SK-N-SH (cell line): ENCODE measurements around the gene KRT80. TPM values are rescaled to one million over a fixed set of nuclear protein-coding genes. Genes with fewer than 3 reads are reported as not detected.
A peak's percentile ranks its signal among the peaks of the same experiment; 100 is the strongest.

Experiments used
- CTCF ChIA-PET: fragments of 300-600, 350-600 bp; formaldehyde crosslinking; extraction: SDS; loops from one replicate; lab custom pipeline; 2021; lab: Yijun Ruan, JAX
- POLR2A ChIA-PET: fragments of 350-600 bp; sonication (Branson Sonifier 250); formaldehyde crosslinking; extraction: SDS; loops from one replicate; lab custom pipeline; 2020; ENCODE audit warnings: antibody characterized with exemption, inconsistent platforms; lab: Yijun Ruan, JAX
- DNase-seq: peaks from one replicate; pipeline ENCODE4 v3.0.0; 2012
- H2AFZ ChIP-seq: fragments of 200-600 bp; sonication (generic); 2 replicates; pipeline ENCODE4 v1.8.1; 2016; ENCODE audit warnings: antibody characterized with exemption, mild to moderate bottlenecking, low read depth
- H3F3A ChIP-seq: fragments of 200-600 bp; sonication (generic); replicated peaks from 2 replicates; pipeline ENCODE3; 2016; ENCODE audit warnings: antibody characterized with exemption, mild to moderate bottlenecking; ENCODE audit not compliant: insufficient read depth
- H3K27ac ChIP-seq, 2 experiments: fragments of 200-500 bp in 1 of 2; fragments of 200-600 bp in 1 of 2; sonication (Bioruptor generic) in 1 of 2; sonication (generic), shearing (Covaris generic) in 1 of 2; 2 replicates each; pipeline versions ENCODE4 v1.5.1 to v1.6.1; 2014 to 2016; ENCODE audit warnings: low read depth in 2 of 2, inconsistent platforms in 1 of 2, low read length in 1 of 2, mild to moderate bottlenecking in 1 of 2, mixed read lengths in 1 of 2
- H3K27me3 ChIP-seq: fragments of 200-600 bp; sonication (generic), shearing (Covaris generic); 2 replicates; pipeline ENCODE4 v1.6.1; 2016; ENCODE audit warnings: mixed run types; ENCODE audit not compliant: insufficient read depth
- H3K36me3 ChIP-seq, 2 experiments: fragments of 200-500 bp in 1 of 2; fragments of 200-600 bp in 1 of 2; sonication (Bioruptor generic) in 1 of 2; sonication (generic) in 1 of 2; replicated peaks in 1 of 2; 2 replicates each; pipeline versions ENCODE3 to v1.5.1; 2014 to 2016; ENCODE audit warnings: low read length in 1 of 2, mild to moderate bottlenecking in 1 of 2; ENCODE audit not compliant: insufficient read depth in 2 of 2, control insufficient read depth in 1 of 2
- H3K4me1 ChIP-seq, 2 experiments: fragments of 200-500 bp in 1 of 2; fragments of 200-600 bp in 1 of 2; sonication (Bioruptor generic) in 1 of 2; sonication (generic), shearing (Covaris generic) in 1 of 2; 2 replicates each; pipeline versions ENCODE4 v1.5.1 to v1.6.1; 2014 to 2016; ENCODE audit warnings: low read depth in 1 of 2, low read length in 1 of 2, mixed run types in 1 of 2; ENCODE audit not compliant: insufficient read depth in 2 of 2, control insufficient read depth in 1 of 2
- H3K4me2 ChIP-seq: fragments of 200-600 bp; sonication (generic), shearing (Covaris generic); 2 replicates; pipeline ENCODE4 v1.6.1; 2017; ENCODE audit warnings: mixed run types
- H3K4me3 ChIP-seq, 2 experiments: fragments of 200-500 bp in 1 of 2; fragments of 200-600 bp in 1 of 2; sonication (Bioruptor generic) in 1 of 2; sonication (generic), shearing (Covaris generic) in 1 of 2; 2 replicates each; pipeline versions ENCODE4 v1.5.1 to v1.8.1; 2014 to 2016; ENCODE audit warnings: low read depth in 2 of 2, inconsistent platforms in 1 of 2, low read length in 1 of 2, mild to moderate bottlenecking in 1 of 2, mixed read lengths in 1 of 2, moderate library complexity in 1 of 2
- H3K79me2 ChIP-seq: fragments of 200-600 bp; sonication (generic); 2 replicates; pipeline ENCODE4 v1.8.1; 2017; ENCODE audit warnings: mild to moderate bottlenecking; ENCODE audit not compliant: insufficient read depth
- H3K9ac ChIP-seq: fragments of 200-600 bp; sonication (generic); 2 replicates; pipeline ENCODE4 v1.6.1; 2017; ENCODE audit warnings: mixed run types
- H3K9me2 ChIP-seq: fragments of 200-600 bp; sonication (generic); 2 replicates; pipeline ENCODE4 v1.6.1; 2017; ENCODE audit warnings: mixed run types
- H3K9me3 ChIP-seq: fragments of 200-600 bp; sonication (generic); 2 replicates; pipeline ENCODE4 v1.6.1; 2017; ENCODE audit warnings: mixed run types, mild to moderate bottlenecking, moderate library complexity
- H4K20me1 ChIP-seq: fragments of 200-600 bp; sonication (generic); 2 replicates; pipeline ENCODE4 v1.6.1; 2017; ENCODE audit warnings: mild to moderate bottlenecking, mixed run types; ENCODE audit not compliant: insufficient read depth
- CHD2 ChIP-seq: fragments of 150-350 bp; IDR thresholded peaks from 2 replicates; pipeline ENCODE4 v1.6.1; 2018; ENCODE audit warnings: low read length; ENCODE audit not compliant: partially characterized antibody
- CTCF ChIP-seq: fragments of 200-600 bp; sonication (generic); IDR thresholded peaks from 2 replicates; pipeline ENCODE4 v1.6.1; 2017; ENCODE audit warnings: antibody characterized with exemption, mild to moderate bottlenecking, moderate library complexity
- EP300 ChIP-seq, 2 experiments: IDR thresholded peaks; 2 replicates each; pipeline versions ENCODE4 v1.4.0 to v1.6.1; 2012; ENCODE audit warnings: borderline replicate concordance in 1 of 2, low read depth in 1 of 2, low read length in 1 of 2
- EZH2phosphoT487 ChIP-seq: fragments of 200-600 bp; sonication (generic); IDR thresholded peaks from 2 replicates; pipeline ENCODE4 v1.6.1; 2017; ENCODE audit warnings: low read depth, mixed run types, mild to moderate bottlenecking, antibody characterized with exemption, moderate library complexity, borderline replicate concordance
- GABPA ChIP-seq: IDR thresholded peaks from 2 replicates; pipeline ENCODE4 v1.4.0; 2012; ENCODE audit warnings: low read depth, mild to moderate bottlenecking
- RCOR1 ChIP-seq: fragments of 150-350 bp; IDR thresholded peaks from 2 replicates; pipeline ENCODE4 v1.6.1; 2017; ENCODE audit warnings: antibody characterized with exemption, low read length
- SIN3A ChIP-seq: IDR thresholded peaks from 2 replicates; pipeline ENCODE4 v1.6.1; 2012; ENCODE audit warnings: low read depth, mild to moderate bottlenecking, low read length, moderate library complexity, borderline replicate concordance
- SMC3 ChIP-seq: IDR thresholded peaks from 2 replicates; pipeline ENCODE4 v1.6.1; 2012; ENCODE audit warnings: low read depth, low read length, improper control_type of control experiment
- USF1 ChIP-seq: IDR thresholded peaks from 2 replicates; pipeline ENCODE4 v1.4.0; 2012; ENCODE audit warnings: low read depth, borderline replicate concordance
- WGBS: methylation state at CpG from one replicate; pipeline ENCODE4 v1.1.6; 2017; ENCODE audit warnings: low lambda C conversion rate; 5-methylcytosine and 5-hydroxymethylcytosine counted together
- polyA plus RNA-seq, 3 experiments: library from polyadenylated mRNA; depleted of rRNA; stranded (reverse); fragments of >200 nt; gene quantifications; 2 replicates each; pipeline ENCODE4 v1.2.3, GENCODE V29; 2012

Gene KRT80
- polyA plus RNA-seq, 1 of the 3 experiments (the other 2 are of a cell fraction), result 14.9 TPM

- Histone ChIP-seq H3F3A (peaks cover 13% of the 10 kb centered on the region), H3K4me2 (no peak overlapping the region; the same call in 1 of the 2 replicates), H3K9ac (peak overlapping the region; percentile 93; the same call in 1 of the 2 replicates), H3K4me1 (peaks cover 14 to 36% of the 10 kb centered on the region in 2 experiments; a peak in 3 of 4 replicates), H3K9me3 (no peaks in the 10 kb centered on the region), H3K36me3 (no peaks in the 10 kb centered on the region), H3K9me2 (no peaks in the 10 kb centered on the region), H3K27me3 (no peaks in the 10 kb centered on the region), H3K27ac (peak overlapping the region in 1 of 2 experiments; percentile 91; a peak in 2 of 4 replicates)
- POLR2A ChIA-PET, result no interaction called here
- DNase-seq, result no peak
- CTCF ChIA-PET, result interaction anchor here (0.7 to 3.1 kb wide), 8 partner anchors 10 to 835 kb away, joined by 3 to 20 read pairs (median 6); no protein-coding TSS in a partner anchor
- 87% methylated on average over 10 of the region's 18 CpGs for WGBS
- no peak for TF ChIP-seq SMC3
- TF ChIP-seq CHD2, result no peak
- TF ChIP-seq GABPA, result no peak
- TF ChIP-seq USF1, result no peak
- TF ChIP-seq SIN3A, result no peak
- no peak for TF ChIP-seq RCOR1
- TF ChIP-seq EP300 (IDR thresholded peaks at IDR 0.05; ENCODE audit: borderline replicate concordance in 1 of 2, low read depth in 1 of 2, low read length in 1 of 2), result no peak
- TF ChIP-seq, all 33 proteins: peak for 0
- Histone ChIP-seq H2AFZ (no peak overlapping the region), H4K20me1 (no peaks in the 10 kb centered on the region), H3K79me2 (peaks cover 15% of the 10 kb centered on the region; the same call in 1 of the 2 replicates), H3K4me3 (no peak overlapping the region)
Measured at GRCh38 chr12:52145228-52146088, 46.4 kb downstream of the KRT80 start.

DNA sequence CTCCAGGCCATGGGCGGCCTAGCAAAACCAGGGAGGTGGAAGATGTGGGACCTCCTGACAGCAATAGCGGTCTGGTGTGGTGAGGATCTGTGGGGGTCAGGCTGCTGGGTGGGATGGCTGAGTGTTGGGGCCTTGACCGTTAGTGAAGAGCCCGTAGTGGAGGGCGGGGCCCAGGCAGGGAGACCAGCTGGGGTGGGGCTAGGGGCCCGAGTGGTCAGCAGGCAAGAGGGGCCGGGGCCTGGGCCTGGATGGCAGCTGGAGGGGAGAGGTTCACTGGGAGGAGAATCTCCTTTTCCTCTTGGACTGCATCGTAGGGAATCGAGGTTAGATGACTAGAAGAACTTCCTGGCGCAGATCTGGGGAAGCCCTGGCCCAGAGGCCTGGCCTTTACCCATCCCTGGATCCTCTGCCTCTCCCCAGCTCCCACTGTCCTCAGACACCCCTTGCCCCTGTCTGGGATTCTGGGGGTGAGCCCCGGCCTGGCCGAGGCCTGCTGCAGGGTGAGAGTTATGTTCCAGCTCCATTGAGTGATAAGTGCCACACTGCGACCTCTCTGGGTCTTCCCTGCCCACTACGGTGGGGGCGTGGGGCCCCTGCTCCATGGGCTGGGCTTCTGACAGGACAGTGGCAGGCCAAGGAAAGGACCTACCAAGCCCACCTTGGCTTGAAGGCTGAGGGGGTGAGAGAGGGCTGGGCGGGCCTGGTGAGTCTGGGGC, 47.1 kb downstream of the KRT80 start:
- no peak overlapping the region for H3K4me2 ChIP-seq
- H4K20me1 ChIP-seq, result no peaks in the 10 kb centered on the region
- peaks cover 13% of the 10 kb centered on the region for H3F3A ChIP-seq
- peaks cover 15% of the 10 kb centered on the region; the same call in 1 of the 2 replicates for H3K79me2 ChIP-seq
- H3K4me3 ChIP-seq, result no peak overlapping the region
- H3K9me2 ChIP-seq, result no peaks in the 10 kb centered on the region
- TF ChIP-seq CHD2 (no peak), CTCF (no peak), SIN3A (no peak), EZH2phosphoT487 (no peak)
- TF ChIP-seq, all 33 proteins: peak for 0
- Histone ChIP-seq H3K4me1 (peaks cover 11 to 32% of the 10 kb centered on the region in 2 experiments; a peak in 3 of 4 replicates), H3K27me3 (no peaks in the 10 kb centered on the region), H3K36me3 (no peaks in the 10 kb centered on the region), H3K27ac (peak overlapping the region in 1 of 2 experiments; percentile 91; a peak in 1 of 4 replicates), H3K9ac (peak overlapping the region; percentile 93; the same call in 1 of the 2 replicates), H2AFZ (no peak overlapping the region), H3K9me3 (no peaks in the 10 kb centered on the region)
- ChIA-PET CTCF (interaction anchor here (0.8 to 3.1 kb wide), 15 partner anchors 10 to 836 kb away, joined by 3 to 20 read pairs (median 5); no protein-coding TSS in a partner anchor), POLR2A (no interaction called here)
- 90% methylated on average over 12 of the region's 16 CpGs for WGBS
- DNase-seq, result no peak
